Transverse colon (tissue), 4 donors: ENCODE measurements around the gene SOX8. TPM values are rescaled to one million over a fixed set of nuclear protein-coding genes. Genes with fewer than 3 reads are reported as not detected.

Experiments used
- DNase-seq: peaks from one replicate; pipeline ENCODE4 v3.0.0-alpha.2; 2019
- H3K27ac ChIP-seq, 4 donors: fragments of 200-600 bp; sonication (generic); 2 replicates each; pipeline ENCODE4 v1.5.1; 2016 to 2018; ENCODE audit warnings: inconsistent platforms in 4 of 4
- H3K27me3 ChIP-seq: fragments of 200-600 bp; sonication (generic); 2 replicates; pipeline ENCODE4 v1.5.1; 2017; ENCODE audit warnings: inconsistent platforms
- H3K36me3 ChIP-seq, 4 donors: fragments of 200-600 bp; sonication (generic); 2 replicates each; pipeline ENCODE4 v1.5.1; 2017 to 2019; ENCODE audit warnings: inconsistent platforms in 4 of 4
- H3K4me1 ChIP-seq, 4 donors: fragments of 200-600 bp; sonication (generic); 2 replicates each; pipeline ENCODE4 v1.5.1; 2017 to 2020; ENCODE audit warnings: inconsistent platforms in 4 of 4
- H3K4me3 ChIP-seq, 4 donors: fragments of 200-600 bp; sonication (generic); 1 replicate in 1 of 4; 2 replicates in 3 of 4; pipeline versions ENCODE4 v1.5.1 to v1.6.1; 2017 to 2019; ENCODE audit warnings: inconsistent platforms in 4 of 4
- H3K9me3 ChIP-seq, 2 donors: fragments of 200-600 bp; sonication (generic); 2 replicates each; pipeline ENCODE4 v1.5.1; 2017 to 2019; ENCODE audit warnings: inconsistent platforms in 2 of 2
- CTCF ChIP-seq, 5 experiments: fragments of 200-600 bp in 3 of 5; fragments of 450-650 bp in 2 of 5; sonication (generic) in 3 of 5; IDR thresholded peaks; 1 replicate in 2 of 5; 2 replicates in 3 of 5; pipeline ENCODE4 v1.5.1; 2016 to 2017; ENCODE audit warnings: antibody characterized with exemption in 5 of 5, inconsistent platforms in 3 of 5, mild to moderate bottlenecking in 2 of 5, moderate library complexity in 1 of 5
- EP300 ChIP-seq: sonication (generic); formaldehyde crosslinking; IDR thresholded peaks from one replicate; pipeline ENCODE4 v1.6.1; 2017; ENCODE audit warnings: antibody characterized with exemption, low read depth
- POLR2A ChIP-seq: fragments of 450-650 bp; IDR thresholded peaks from one replicate; pipeline ENCODE4 v1.6.1; 2016; ENCODE audit warnings: antibody characterized with exemption, mild to moderate bottlenecking, moderate library complexity
- POLR2AphosphoS5 ChIP-seq, 3 donors: sonication (generic); formaldehyde crosslinking; IDR thresholded peaks; one replicate each; pipeline ENCODE4 v1.6.1; 2016; ENCODE audit warnings: antibody characterized with exemption in 3 of 3
- WGBS, 2 donors: methylation state at CpG; one replicate each; pipeline ENCODE4 v1.1.5; 2018; ENCODE audit warnings: low coverage in 1 of 2; 5-methylcytosine and 5-hydroxymethylcytosine counted together
- in situ Hi-C, 4 donors: fragments of 200-750 bp; cut with MboI; loops; one replicate each; pipeline versions ENCODE4 v1.15.0 to v1.15.1; 2017; ENCODE audit warnings: low sequenced_read_pairs in 3 of 4, low pct_ligation_motif_present in 1 of 4, low pct_unique_long_range_greater_than_20kb in 1 of 4
- intact Hi-C: fragments of 100-400 bp; cut with DNase I; formaldehyde crosslinking; loops from one replicate; pipeline ENCODE4 v1.15.1; 2023; ENCODE audit warnings: low total_unique reads
- total RNA-seq, 4 donors: library from RNA; depleted of rRNA; stranded (reverse); fragments of >200 nt; gene quantifications; one replicate each; pipeline ENCODE4 v1.1.0, GENCODE V29; 2016

Gene SOX8
- total RNA-seq, 4 donors from 2014 or later: 0.37 to 1.9 (median 0.50) TPM

- Histone ChIP-seq H3K4me3 (no peak overlapping the region), H3K9me3 (no peaks in the 10 kb centered on the region), H3K27ac (no peak overlapping the region), H3K36me3 (no peaks in the 10 kb centered on the region), H3K4me1 (no peaks in the 10 kb centered on the region), H3K27me3 (peaks cover 44% of the 10 kb centered on the region)
- in situ Hi-C loops: no loop called here
- no peak for DNase-seq
- intact Hi-C loops: no loop called here
- 69 to 91% methylated on average over 3 to 6 of the region's 6 CpGs for WGBS, 2 donors
- TF ChIP-seq POLR2AphosphoS5 (IDR thresholded peaks at IDR 0.05): no peak
These were observed 52.9 kb downstream of the SOX8 start for GRCh38 chr16:1034230-1035065.

- H3K27me3 ChIP-seq: peaks cover 39% of the 10 kb centered on the region
- H3K4me3 ChIP-seq: no peak overlapping the region
- in situ Hi-C loops: no loop called here
- H3K9me3 ChIP-seq: no peaks in the 10 kb centered on the region
- H3K27ac ChIP-seq: no peak overlapping the region
- TF ChIP-seq POLR2AphosphoS5 (IDR thresholded peaks at IDR 0.05) (no peak), CTCF (IDR thresholded peaks at IDR 0.05) (no peak), POLR2A (no peak), EP300 (no peak)
- no peak for DNase-seq
- WGBS, 2 donors: 60% methylated on average over 7 of the region's 7 CpGs; no CpG with 5 or more reads in 1 of the 2 donors
- H3K36me3 ChIP-seq: no peaks in the 10 kb centered on the region
- H3K4me1 ChIP-seq: no peaks in the 10 kb centered on the region
- intact Hi-C loops: no loop called here
These were observed 53.5 kb downstream of the SOX8 start for GRCh38 chr16:1035066-1035415.

- in situ Hi-C loops: no loop called here
- Histone ChIP-seq H3K36me3 (no peaks in the 10 kb centered on the region), H3K4me1 (no peaks in the 10 kb centered on the region), H3K27me3 (peaks cover 28% of the 10 kb centered on the region), H3K9me3 (no peaks in the 10 kb centered on the region), H3K27ac (no peak overlapping the region), H3K4me3 (no peak overlapping the region)
- no peak for DNase-seq
- intact Hi-C loops: no loop called here
- TF ChIP-seq EP300 (no peak), CTCF (IDR thresholded peaks at IDR 0.05) (no peak), POLR2AphosphoS5 (IDR thresholded peaks at IDR 0.05) (no peak), POLR2A (no peak)
- 30% methylated on average over 13 of the region's 15 CpGs; no CpG with 5 or more reads in 1 of the 2 donors for WGBS, 2 donors
These were observed 54.6 kb downstream of the SOX8 start for GRCh38 chr16:1036166-1036565.

Other genes with a start within 250 kb of the SOX8 start
- 100 to 1,000 TPM in 2 of 4 donors, 10 to 100 TPM in 2; 59.1 to 346 (median 102) TPM for gene CIAO3, start 240.8 kb upstream of the SOX8 start, total RNA-seq
- gene MSLN, start 221.0 kb upstream of the SOX8 start, total RNA-seq: 10 to 100 TPM in 2 of 4 donors, 1 to 10 TPM in 1, not detected in 1; 4.9 to 21.2 (median 10.3) TPM
- gene RPUSD1, start 193.4 kb upstream of the SOX8 start, total RNA-seq: 10 to 100 TPM; 16.1 to 71.4 (median 24.8) TPM
- gene CHTF18, start 193.2 kb upstream of the SOX8 start, total RNA-seq: 10 to 100 TPM in 2 of 4 donors, 1 to 10 TPM in 2; 4.6 to 33.4 (median 12.9) TPM
- gene GNG13, start 181.0 kb upstream of the SOX8 start, total RNA-seq: under 1 TPM in 1 of 4 donors, not detected in 3; 0.48 TPM
- gene LMF1, start 10.8 kb upstream of the SOX8 start, total RNA-seq: 10 to 100 TPM; 15.9 to 34.8 (median 19.6) TPM
- gene SSTR5, start 91.0 kb downstream of the SOX8 start, total RNA-seq: not detected
- gene C1QTNF8, start 114.5 kb downstream of the SOX8 start, total RNA-seq: not detected
- 10 to 100 TPM; 17.0 to 63.6 (median 39.5) TPM for gene CACNA1H, start 171.3 kb downstream of the SOX8 start, total RNA-seq
- 10 to 100 TPM in 3 of 4 donors, not detected in 1; 20.9 to 41.0 (median 24.0) TPM for gene TPSG1, start 243.5 kb downstream of the SOX8 start, total RNA-seq
- 10 to 100 TPM; 12.5 to 35.2 (median 24.8) TPM for gene TPSB2, start 248.4 kb downstream of the SOX8 start, total RNA-seq